CD4-positive, alpha-beta T cell (primary cell): ENCODE measurements around the gene MBTD1. TPM values are rescaled to one million over a fixed set of nuclear protein-coding genes. Genes with fewer than 3 reads are reported as not detected.

Experiments
- ATAC-seq: fragments of 200-7000 bp; cut with Tn5 transposase; one replicate; pipeline ENCODE4 v1.10.0; 2022; ENCODE audit warnings: mild to moderate bottlenecking; ENCODE audit not compliant: poor library complexity
- CTCF ChIA-PET: fragments of 350-600 bp; sonication (Branson Sonifier 250); formaldehyde crosslinking; loops from one replicate; lab custom pipeline; 2021; ENCODE audit warnings: antibody characterized with exemption, inconsistent platforms; lab: Charles Lee
- POLR2A ChIA-PET: fragments of 350-600 bp; sonication (Branson Sonifier 250); formaldehyde crosslinking; loops from one replicate; lab custom pipeline; 2021; ENCODE audit warnings: antibody characterized with exemption, inconsistent platforms; lab: Charles Lee
- DNase-seq, 14 experiments: peaks; one replicate each; pipeline ENCODE4 v3.0.0-alpha.2; 2013 to 2020; ENCODE audit warnings: mixed read lengths in 2 of 14
- H3K27ac ChIP-seq, 2 donors: one replicate each; pipeline versions ENCODE4 v1.5.1 to v1.7.0; 2013; ENCODE audit warnings: low read length in 2 of 2, low read depth in 1 of 2, mild to moderate bottlenecking in 1 of 2
- H3K27me3 ChIP-seq, 2 experiments: 1 replicate in 1 of 2; 2 replicates in 1 of 2; pipeline versions ENCODE4 v1.6.1 to v1.7.0; 2013; ENCODE audit warnings: low read length in 2 of 2, control low read depth in 1 of 2, mild to moderate bottlenecking in 1 of 2, moderate library complexity in 1 of 2; ENCODE audit not compliant: insufficient read depth in 2 of 2, control insufficient read depth in 1 of 2
- H3K36me3 ChIP-seq: one replicate; pipeline ENCODE4 v1.6.1; 2013; ENCODE audit warnings: low read length, control low read depth; ENCODE audit not compliant: insufficient read depth
- H3K4me1 ChIP-seq: one replicate; pipeline ENCODE4 v1.6.1; 2013; ENCODE audit warnings: low read length, control low read depth; ENCODE audit not compliant: insufficient read depth
- H3K4me3 ChIP-seq: one replicate; pipeline ENCODE4 v1.5.1; 2013; ENCODE audit warnings: mild to moderate bottlenecking, low read length, moderate library complexity
- H3K9me3 ChIP-seq, 2 experiments: 1 replicate in 1 of 2; 2 replicates in 1 of 2; pipeline versions ENCODE4 v1.6.1 to v1.7.0; 2013; ENCODE audit warnings: low read length in 2 of 2, mild to moderate bottlenecking in 2 of 2, control low read depth in 1 of 2, moderate library complexity in 1 of 2; ENCODE audit not compliant: control insufficient read depth in 1 of 2, insufficient read depth in 1 of 2
- H3K27ac Mint-ChIP-seq: one replicate; pipeline ENCODE4 v1.8.0; 2020; ENCODE audit warnings: mixed read lengths
- H3K27me3 Mint-ChIP-seq: one replicate; pipeline ENCODE4 v1.8.0; 2021; ENCODE audit warnings: mixed read lengths
- H3K36me3 Mint-ChIP-seq: one replicate; pipeline ENCODE4 v1.8.0; 2021; ENCODE audit warnings: low read depth, mixed read lengths
- H3K4me1 Mint-ChIP-seq: one replicate; pipeline ENCODE4 v1.8.0; 2021; ENCODE audit warnings: low read depth, mixed read lengths
- H3K4me3 Mint-ChIP-seq: one replicate; pipeline ENCODE4 v1.8.0; 2020; ENCODE audit warnings: mild to moderate bottlenecking, mixed read lengths
- H3K9me3 Mint-ChIP-seq: one replicate; pipeline ENCODE4 v1.8.0; 2020; ENCODE audit warnings: mixed read lengths
- CTCF ChIP-seq: fragments of 200-600 bp; IDR thresholded peaks from one replicate; pipeline ENCODE4 v1.8.0; 2022; ENCODE audit warnings: antibody characterized with exemption, mild to moderate bottlenecking
- intact Hi-C, 2 experiments: fragments of 100-400 bp; cut with DNase I in 1 of 2; cut with micrococcal nuclease in 1 of 2; formaldehyde crosslinking; loops; one replicate each; pipeline versions ENCODE4 v1.15.1 to v1.9.0; 2023 to 2025; cut with DNase I, micrococcal nuclease
- total RNA-seq, 174 experiments: library from RNA in 2 of 174; stranded (reverse) in 2 of 174; gene quantifications; one replicate each; pipeline ENCODE4 v1.2.3 and lab custom pipeline; 2021 to 2026

Gene MBTD1
- total RNA-seq, 2 experiments from 2014 or later = 23.0 TPM

GRCh38 chr17:51170736-51171135 is 89.1 kb downstream of the MBTD1 start:
- Mint-ChIP-seq H3K9me3 (no peaks in the 10 kb centered on the region), H3K4me3 (no peak overlapping the region)
- POLR2A ChIA-PET = interaction anchor here (0.7 to 2.0 kb wide), 2 partner anchors 17 to 55 kb away, joined by 4 to 6 read pairs; partner anchors contain the start of gene NME1

GRCh38 chr17:51169340-51169739 is 90.5 kb downstream of the MBTD1 start:
- POLR2A ChIA-PET = no interaction called here
- Histone ChIP-seq H3K27me3 (no peaks in the 10 kb centered on the region), H3K4me3 (no peak overlapping the region), H3K4me1 (peaks cover 20% of the 10 kb centered on the region), H3K36me3 (peaks cover 29% of the 10 kb centered on the region), H3K27ac (no peak overlapping the region), H3K9me3 (no peaks in the 10 kb centered on the region)
- Mint-ChIP-seq H3K27me3 (no peaks in the 10 kb centered on the region), H3K36me3 (peaks cover 66% of the 10 kb centered on the region), H3K27ac (no peak overlapping the region), H3K4me3 (peak overlapping the region; percentile 44), H3K9me3 (no peaks in the 10 kb centered on the region), H3K4me1 (peaks cover 20% of the 10 kb centered on the region)
- DNase-seq = no peak
- CTCF ChIA-PET = no interaction called here
- intact Hi-C loops = loop anchor here (5.0 kb wide), 4 partner anchors 88 to 462 kb away; partner anchors contain the start of genes ANKRD40 (in 1 of the 2), MBTD1 (in 1 of the 2) and UTP18 (in 1 of the 2)
- no peak for TF ChIP-seq CTCF
- ATAC-seq = no peak

More at GRCh38 chr17:51170736-51171135, 89.1 kb downstream of the MBTD1 start:
- Mint-ChIP-seq H3K4me1 (peaks cover 14% of the 10 kb centered on the region), H3K27ac (no peak overlapping the region), H3K36me3 (peaks cover 56% of the 10 kb centered on the region), H3K27me3 (no peaks in the 10 kb centered on the region)
- H3K4me3 ChIP-seq = no peak overlapping the region
- H3K36me3 ChIP-seq = peaks cover 29% of the 10 kb centered on the region
- no peaks in the 10 kb centered on the region for H3K9me3 ChIP-seq
- intact Hi-C loops = no loop called here
- ATAC-seq = no peak
- H3K27me3 ChIP-seq = no peaks in the 10 kb centered on the region
- no peak overlapping the region for H3K27ac ChIP-seq
- CTCF ChIA-PET = interaction anchor here (1.2 kb wide), 1 partner anchor 414 kb away, joined by 4 read pairs; no protein-coding TSS in a partner anchor
- no peak for DNase-seq
- peaks cover 15% of the 10 kb centered on the region for H3K4me1 ChIP-seq
- TF ChIP-seq CTCF = no peak

- peak overlapping the region; percentile 50 to 65 for H3K27ac ChIP-seq
- no peaks in the 10 kb centered on the region for H3K27me3 Mint-ChIP-seq
- ATAC-seq = peak; percentile 67
- TF ChIP-seq CTCF = peak; percentile 87
- H3K36me3 Mint-ChIP-seq = peaks cover 54% of the 10 kb centered on the region
- peak overlapping the region; percentile 76 for H3K4me3 ChIP-seq
- H3K36me3 ChIP-seq = peaks cover 29% of the 10 kb centered on the region
- H3K27ac Mint-ChIP-seq = peak overlapping the region; percentile 38
- H3K4me3 Mint-ChIP-seq = peak overlapping the region; percentile 69
- H3K4me1 ChIP-seq = peaks cover 20% of the 10 kb centered on the region
- peak; percentile 31 to 77 (median 52) for DNase-seq
- CTCF ChIA-PET = interaction anchor here (1.2 kb wide), 1 partner anchor 14 kb away, joined by 3 read pairs; the partner anchor contains the start of gene NME1
- H3K9me3 Mint-ChIP-seq = no peaks in the 10 kb centered on the region
- intact Hi-C loops = loop anchor here (5.0 kb wide), 4 partner anchors 90 to 460 kb away; partner anchors contain the start of genes ANKRD40 (in 1 of the 2), MBTD1 (in 1 of the 2) and UTP18 (in 1 of the 2)
- H3K9me3 ChIP-seq = no peaks in the 10 kb centered on the region
- H3K27me3 ChIP-seq = no peaks in the 10 kb centered on the region
- POLR2A ChIA-PET = interaction anchor here (1.3 to 2.1 kb wide), 6 partner anchors 14 to 301 kb away, joined by 3 to 16 read pairs (median 4); partner anchors contain the start of genes NME1, SPAG9 and TOB1
- H3K4me1 Mint-ChIP-seq = peaks cover 20% of the 10 kb centered on the region
Observed at GRCh38 chr17:51166987-51167931, 92.6 kb downstream of the MBTD1 start.
